Effector CD4-positive, alpha-beta T cell (primary cell): ENCODE measurements around the gene MIDN.
A peak's percentile ranks its signal among the peaks of the same experiment; 100 is the strongest.

ENCODE experiments used
- DNase-seq: peaks from one replicate; pipeline ENCODE4 v3.0.0-alpha.2; 2020

MIDN gene

GRCh38 chr19:1271528-1272422 is 23.4 kb downstream of the MIDN start:
- no peak for DNase-seq

GRCh38 chr19:1272423-1273262 is 24.3 kb downstream of the MIDN start:
- no peak for DNase-seq

- DNase-seq = no peak
Measured at GRCh38 chr19:1273263-1274041, 25.1 kb downstream of the MIDN start.

- DNase-seq = no peak
Measured at GRCh38 chr19:1274081-1274851, 25.9 kb downstream of the MIDN start.

GRCh38 chr19:1274852-1275259 is 26.5 kb downstream of the MIDN start:
- DNase-seq = no peak

- DNase-seq = peak; percentile 97
Measured at GRCh38 chr19:1275260-1275975, 27.0 kb downstream of the MIDN start, which contains the start of gene FAM174C. TSS of gene FAM174C (plus strand) at chr19:1275530. CDS start at chr19:1275550, 20 bp downstream.

- no peak for DNase-seq
Measured at GRCh38 chr19:1275976-1276627, 27.7 kb downstream of the MIDN start.

- no peak for DNase-seq
Measured at GRCh38 chr19:1276628-1277022, 28.2 kb downstream of the MIDN start.

GRCh38 chr19:1277061-1277460 is 28.7 kb downstream of the MIDN start:
- no peak for DNase-seq

GRCh38 chr19:1278074-1278473 is 29.7 kb downstream of the MIDN start:
- DNase-seq = no peak

- no peak for DNase-seq
Measured at GRCh38 chr19:1278713-1279660, 30.6 kb downstream of the MIDN start.

GRCh38 chr19:1279782-1280341 is 31.5 kb downstream of the MIDN start:
- peak; percentile 74 for DNase-seq

- no peak for DNase-seq
Measured at GRCh38 chr19:1280636-1281568, 32.5 kb downstream of the MIDN start.

GRCh38 chr19:1281569-1282287 is 33.3 kb downstream of the MIDN start:
- no peak for DNase-seq

- DNase-seq = no peak
Measured at GRCh38 chr19:1282588-1283206, 34.3 kb downstream of the MIDN start.

- no peak for DNase-seq
Measured at GRCh38 chr19:1283207-1283916, 35.0 kb downstream of the MIDN start.
